Measurements from ENCODE around the gene AKT1S1.

AKT1S1 gene

DNA sequence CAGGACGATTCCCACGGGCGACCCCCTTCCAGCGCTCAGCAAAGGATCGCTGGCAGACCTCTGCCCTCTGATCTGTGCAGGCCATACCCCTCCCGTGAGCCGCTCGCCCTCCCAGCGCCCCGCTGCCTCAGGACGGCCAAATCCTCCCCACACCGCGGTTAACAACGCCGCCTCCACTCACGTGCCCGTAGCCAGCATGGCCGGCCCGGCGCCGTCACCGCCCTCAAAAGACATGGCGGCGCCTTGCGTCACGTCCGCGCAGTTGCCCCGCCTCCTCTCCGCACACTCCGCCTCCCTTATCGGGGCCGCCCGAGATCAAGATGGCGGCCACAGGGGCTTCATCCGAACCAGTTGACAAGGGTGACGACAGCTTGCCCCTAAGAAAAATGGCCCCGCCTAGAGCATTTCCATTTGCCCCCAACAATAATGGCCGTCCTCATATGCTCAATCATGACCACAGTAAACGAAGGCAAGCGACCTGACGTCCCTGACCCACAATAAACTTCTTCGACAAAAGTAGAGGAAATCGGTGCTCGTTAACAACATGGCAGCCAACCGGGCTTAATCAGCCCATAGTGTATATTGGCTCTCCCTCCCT, 634 bp downstream of the AKT1S1 start (continued):
- TF ChIP-seq ZNF621 (tag by site-specific recombination; IDR thresholded peaks at IDR 0.05), result no peak
- TF ChIP-seq ZEB2 (tag by site-specific recombination; IDR thresholded peaks at IDR 0.05), result peak; percentile 51; the same call in 1 of the 2 replicates
- TF ChIP-seq ZNF768 (tag by site-specific recombination; IDR thresholded peaks at IDR 0.05), result no peak
- no peak; the same call in 1 of the 2 replicates for TF ChIP-seq ZBTB8A (tag by site-specific recombination; IDR thresholded peaks at IDR 0.05)
- no peak for TF ChIP-seq PRDM1 (tag by site-specific recombination; IDR thresholded peaks at IDR 0.05)
- TF ChIP-seq ZNF585B (tag by site-specific recombination; IDR thresholded peaks at IDR 0.05), result no peak
- peak; percentile 95 for TF ChIP-seq SP3 (tag by site-specific recombination; IDR thresholded peaks at IDR 0.05)
- TF ChIP-seq ZBTB21 (tag by site-specific recombination; IDR thresholded peaks at IDR 0.05), result peak; percentile 81
- TF ChIP-seq, protein P1, sequence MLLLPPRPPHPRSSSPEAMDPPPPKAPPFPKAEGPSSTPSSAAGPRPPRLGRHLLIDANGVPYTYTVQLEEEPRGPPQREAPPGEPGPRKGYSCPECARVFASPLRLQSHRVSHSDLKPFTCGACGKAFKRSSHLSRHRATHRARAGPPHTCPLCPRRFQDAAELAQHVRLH (tag by site-specific recombination; IDR thresholded peaks at IDR 0.05), result no peak
- no peak for TF ChIP-seq ZNF155 (tag by site-specific recombination; IDR thresholded peaks at IDR 0.05)
- peak; percentile 52 for TF ChIP-seq ZNF843 (tag by site-specific recombination; IDR thresholded peaks at IDR 0.05)
- TF ChIP-seq, protein P2, sequence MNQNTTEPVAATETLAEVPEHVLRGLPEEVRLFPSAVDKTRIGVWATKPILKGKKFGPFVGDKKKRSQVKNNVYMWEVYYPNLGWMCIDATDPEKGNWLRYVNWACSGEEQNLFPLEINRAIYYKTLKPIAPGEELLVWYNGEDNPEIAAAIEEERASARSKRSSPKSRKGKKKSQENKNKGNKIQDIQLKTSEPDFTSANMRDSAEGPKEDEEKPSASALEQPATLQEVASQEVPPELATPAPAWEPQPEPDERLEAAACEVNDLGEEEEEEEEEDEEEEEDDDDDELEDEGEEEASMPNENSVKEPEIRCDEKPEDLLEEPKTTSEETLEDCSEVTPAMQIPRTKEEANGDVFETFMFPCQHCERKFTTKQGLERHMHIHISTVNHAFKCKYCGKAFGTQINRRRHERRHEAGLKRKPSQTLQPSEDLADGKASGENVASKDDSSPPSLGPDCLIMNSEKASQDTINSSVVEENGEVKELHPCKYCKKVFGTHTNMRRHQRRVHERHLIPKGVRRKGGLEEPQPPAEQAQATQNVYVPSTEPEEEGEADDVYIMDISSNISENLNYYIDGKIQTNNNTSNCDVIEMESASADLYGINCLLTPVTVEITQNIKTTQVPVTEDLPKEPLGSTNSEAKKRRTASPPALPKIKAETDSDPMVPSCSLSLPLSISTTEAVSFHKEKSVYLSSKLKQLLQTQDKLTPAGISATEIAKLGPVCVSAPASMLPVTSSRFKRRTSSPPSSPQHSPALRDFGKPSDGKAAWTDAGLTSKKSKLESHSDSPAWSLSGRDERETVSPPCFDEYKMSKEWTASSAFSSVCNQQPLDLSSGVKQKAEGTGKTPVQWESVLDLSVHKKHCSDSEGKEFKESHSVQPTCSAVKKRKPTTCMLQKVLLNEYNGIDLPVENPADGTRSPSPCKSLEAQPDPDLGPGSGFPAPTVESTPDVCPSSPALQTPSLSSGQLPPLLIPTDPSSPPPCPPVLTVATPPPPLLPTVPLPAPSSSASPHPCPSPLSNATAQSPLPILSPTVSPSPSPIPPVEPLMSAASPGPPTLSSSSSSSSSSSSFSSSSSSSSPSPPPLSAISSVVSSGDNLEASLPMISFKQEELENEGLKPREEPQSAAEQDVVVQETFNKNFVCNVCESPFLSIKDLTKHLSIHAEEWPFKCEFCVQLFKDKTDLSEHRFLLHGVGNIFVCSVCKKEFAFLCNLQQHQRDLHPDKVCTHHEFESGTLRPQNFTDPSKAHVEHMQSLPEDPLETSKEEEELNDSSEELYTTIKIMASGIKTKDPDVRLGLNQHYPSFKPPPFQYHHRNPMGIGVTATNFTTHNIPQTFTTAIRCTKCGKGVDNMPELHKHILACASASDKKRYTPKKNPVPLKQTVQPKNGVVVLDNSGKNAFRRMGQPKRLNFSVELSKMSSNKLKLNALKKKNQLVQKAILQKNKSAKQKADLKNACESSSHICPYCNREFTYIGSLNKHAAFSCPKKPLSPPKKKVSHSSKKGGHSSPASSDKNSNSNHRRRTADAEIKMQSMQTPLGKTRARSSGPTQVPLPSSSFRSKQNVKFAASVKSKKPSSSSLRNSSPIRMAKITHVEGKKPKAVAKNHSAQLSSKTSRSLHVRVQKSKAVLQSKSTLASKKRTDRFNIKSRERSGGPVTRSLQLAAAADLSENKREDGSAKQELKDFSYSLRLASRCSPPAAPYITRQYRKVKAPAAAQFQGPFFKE (tag by site-specific recombination; IDR thresholded peaks at IDR 0.05; ENCODE audit: borderline replicate concordance), result no peak
- TF ChIP-seq SP7 (tag by site-specific recombination; IDR thresholded peaks at IDR 0.05), result 0 out of 2 replicates have a peak, but pooled peaks have one; percentile 30
- peak; percentile 61; the same call in 1 of the 2 replicates for TF ChIP-seq ZNF324 (tag by site-specific recombination; IDR thresholded peaks at IDR 0.05)
- no peak for TF ChIP-seq ZNF677 (tag by site-specific recombination; IDR thresholded peaks at IDR 0.05)
- TF ChIP-seq ZBTB20 (tag by site-specific recombination; IDR thresholded peaks at IDR 0.05), result no peak
- no peak for TF ChIP-seq ZNF837 (tag by site-specific recombination; IDR thresholded peaks at IDR 0.05)
- TF ChIP-seq REPIN1 (tag by site-specific recombination; IDR thresholded peaks at IDR 0.05; ENCODE audit: low read depth), result no peak

DNA sequence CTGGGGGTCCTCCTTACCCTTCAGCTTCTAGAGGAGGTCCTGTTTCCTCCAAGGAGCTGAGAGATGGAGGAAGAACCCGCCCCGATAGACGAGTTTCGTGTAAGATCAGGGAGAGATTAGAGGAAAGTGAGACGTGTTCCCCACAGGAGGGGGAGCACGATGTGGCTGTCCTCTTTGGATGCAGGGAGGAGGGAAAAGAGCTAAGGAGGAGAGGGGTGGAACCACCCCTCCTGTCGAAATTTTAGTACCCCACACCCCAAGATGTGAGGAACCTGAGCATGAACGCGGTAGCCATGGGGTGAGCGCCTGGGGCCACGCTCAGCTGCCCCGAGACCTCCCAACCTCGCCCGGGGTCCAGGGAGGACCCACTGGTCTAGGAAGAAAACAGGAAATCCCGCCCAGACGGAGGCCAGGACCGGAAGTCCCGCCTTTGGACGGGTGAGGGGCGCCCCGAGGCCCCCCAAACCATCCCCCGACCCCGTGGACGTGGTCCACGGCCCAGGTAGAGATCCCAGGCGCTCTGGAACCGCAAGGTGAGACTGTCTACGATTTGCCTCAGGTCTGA, 1.2 kb downstream of the AKT1S1 start:
- ChIA-PET POLR2A (interaction anchor here (0.7 to 4.8 kb wide), 14 partner anchors 8 to 235 kb away, joined by 3 to 41 read pairs (median 6); partner anchors contain the start of genes ATF5, FUZ, NUP62 and PNKP), CTCF (interaction anchor here (0.6 kb wide), 2 partner anchors 59 to 271 kb away, joined by 3 read pairs; no protein-coding TSS in a partner anchor)
- Histone ChIP-seq H3K36me3 (ENCODE audit: control insufficient read depth in 2 of 2, insufficient read depth in 1 of 2, low read length in 2 of 2) (peaks cover 3 to 43% of the 10 kb centered on the region in 2 experiments; a peak in 2 of 3 replicates), H3K4me1 (ENCODE audit: control insufficient read depth, insufficient read depth, low read length) (peaks cover 9% of the 10 kb centered on the region), H3K9me3 (ENCODE audit: control insufficient read depth, insufficient read depth, low read depth, low read length) (no peaks in the 10 kb centered on the region), H3K4me3 (ENCODE audit: low read depth, low read length) (peak overlapping the region; percentile 79), H3K27ac (ENCODE audit: extremely low read depth, low read depth, low read length) (peak overlapping the region; percentile 94)
- TF ChIP-seq ZBTB7A (tag by site-specific recombination; IDR thresholded peaks at IDR 0.05; ENCODE audit: low read depth) (peak; percentile 97; the same call in 1 of the 2 replicates), GLIS2 (tag by site-specific recombination; IDR thresholded peaks at IDR 0.05) (peak; percentile 75), ZNF561 (tag by site-specific recombination; IDR thresholded peaks at IDR 0.05; ENCODE audit: borderline replicate concordance) (peak; percentile 36; the same call in 1 of the 2 replicates), ZNF175 (tag by site-specific recombination; IDR thresholded peaks at IDR 0.05) (no peak), SCRT1 (tag by site-specific recombination; IDR thresholded peaks at IDR 0.05; ENCODE audit: borderline replicate concordance) (no peak), GLIS1 (tag by site-specific recombination; IDR thresholded peaks at IDR 0.05) (peak; percentile 22; the same call in 1 of the 2 replicates), ZBTB21 (tag by site-specific recombination; IDR thresholded peaks at IDR 0.05) (no peak), ZNF596 (tag by site-specific recombination; IDR thresholded peaks at IDR 0.05) (no peak)
- TF ChIP-seq, protein P3, sequence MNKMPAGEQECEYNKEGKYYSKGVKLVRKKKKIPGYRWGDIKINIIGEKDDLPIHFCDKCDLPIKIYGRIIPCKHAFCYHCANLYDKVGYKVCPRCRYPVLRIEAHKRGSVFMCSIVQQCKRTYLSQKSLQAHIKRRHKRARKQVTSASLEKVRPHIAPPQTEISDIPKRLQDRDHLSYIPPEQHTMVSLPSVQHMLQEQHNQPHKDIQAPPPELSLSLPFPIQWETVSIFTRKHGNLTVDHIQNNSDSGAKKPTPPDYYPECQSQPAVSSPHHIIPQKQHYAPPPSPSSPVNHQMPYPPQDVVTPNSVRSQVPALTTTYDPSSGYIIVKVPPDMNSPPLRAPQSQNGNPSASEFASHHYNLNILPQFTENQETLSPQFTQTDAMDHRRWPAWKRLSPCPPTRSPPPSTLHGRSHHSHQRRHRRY (tag by site-specific recombination; IDR thresholded peaks at IDR 0.05), result no peak; the same call in 1 of the 2 replicates
